Measurements from ENCODE around the gene TRMT11. TPM values are rescaled to one million over a fixed set of nuclear protein-coding genes. Genes with fewer than 3 reads are reported as not detected.

The TRMT11 gene
- total and polyA plus RNA-seq, 9 of the 15 experiments (the other 6 are each of a cell fraction or from before 2014, with no cell fraction given) = 38.8 to 88.0 (median 59.8) TPM

- TF ChIP-seq, protein P1, sequence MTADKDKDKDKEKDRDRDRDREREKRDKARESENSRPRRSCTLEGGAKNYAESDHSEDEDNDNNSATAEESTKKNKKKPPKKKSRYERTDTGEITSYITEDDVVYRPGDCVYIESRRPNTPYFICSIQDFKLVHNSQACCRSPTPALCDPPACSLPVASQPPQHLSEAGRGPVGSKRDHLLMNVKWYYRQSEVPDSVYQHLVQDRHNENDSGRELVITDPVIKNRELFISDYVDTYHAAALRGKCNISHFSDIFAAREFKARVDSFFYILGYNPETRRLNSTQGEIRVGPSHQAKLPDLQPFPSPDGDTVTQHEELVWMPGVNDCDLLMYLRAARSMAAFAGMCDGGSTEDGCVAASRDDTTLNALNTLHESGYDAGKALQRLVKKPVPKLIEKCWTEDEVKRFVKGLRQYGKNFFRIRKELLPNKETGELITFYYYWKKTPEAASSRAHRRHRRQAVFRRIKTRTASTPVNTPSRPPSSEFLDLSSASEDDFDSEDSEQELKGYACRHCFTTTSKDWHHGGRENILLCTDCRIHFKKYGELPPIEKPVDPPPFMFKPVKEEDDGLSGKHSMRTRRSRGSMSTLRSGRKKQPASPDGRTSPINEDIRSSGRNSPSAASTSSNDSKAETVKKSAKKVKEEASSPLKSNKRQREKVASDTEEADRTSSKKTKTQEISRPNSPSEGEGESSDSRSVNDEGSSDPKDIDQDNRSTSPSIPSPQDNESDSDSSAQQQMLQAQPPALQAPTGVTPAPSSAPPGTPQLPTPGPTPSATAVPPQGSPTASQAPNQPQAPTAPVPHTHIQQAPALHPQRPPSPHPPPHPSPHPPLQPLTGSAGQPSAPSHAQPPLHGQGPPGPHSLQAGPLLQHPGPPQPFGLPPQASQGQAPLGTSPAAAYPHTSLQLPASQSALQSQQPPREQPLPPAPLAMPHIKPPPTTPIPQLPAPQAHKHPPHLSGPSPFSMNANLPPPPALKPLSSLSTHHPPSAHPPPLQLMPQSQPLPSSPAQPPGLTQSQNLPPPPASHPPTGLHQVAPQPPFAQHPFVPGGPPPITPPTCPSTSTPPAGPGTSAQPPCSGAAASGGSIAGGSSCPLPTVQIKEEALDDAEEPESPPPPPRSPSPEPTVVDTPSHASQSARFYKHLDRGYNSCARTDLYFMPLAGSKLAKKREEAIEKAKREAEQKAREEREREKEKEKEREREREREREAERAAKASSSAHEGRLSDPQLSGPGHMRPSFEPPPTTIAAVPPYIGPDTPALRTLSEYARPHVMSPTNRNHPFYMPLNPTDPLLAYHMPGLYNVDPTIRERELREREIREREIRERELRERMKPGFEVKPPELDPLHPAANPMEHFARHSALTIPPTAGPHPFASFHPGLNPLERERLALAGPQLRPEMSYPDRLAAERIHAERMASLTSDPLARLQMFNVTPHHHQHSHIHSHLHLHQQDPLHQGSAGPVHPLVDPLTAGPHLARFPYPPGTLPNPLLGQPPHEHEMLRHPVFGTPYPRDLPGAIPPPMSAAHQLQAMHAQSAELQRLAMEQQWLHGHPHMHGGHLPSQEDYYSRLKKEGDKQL (CRISPR knock-in tag; IDR thresholded peaks at IDR 0.05; ENCODE audit: borderline replicate concordance) = no peak
- TF ChIP-seq ZNF830 (CRISPR knock-in tag; IDR thresholded peaks at IDR 0.05) (no peak), SMAD2 (IDR thresholded peaks at IDR 0.05; ENCODE audit: low read depth, low read length) (no peak), RBM17 (IDR thresholded peaks at IDR 0.05; ENCODE audit: borderline replicate concordance, low read depth, low read length) (no peak), RCOR1 (IDR thresholded peaks at IDR 0.05; ENCODE audit: borderline replicate concordance in 1 of 2, low read depth in 2 of 2, low read length in 2 of 2) (no peak), RAD51 (IDR thresholded peaks at IDR 0.05; ENCODE audit: borderline replicate concordance, low read depth) (no peak), SRF (CRISPR knock-in tag; IDR thresholded peaks at IDR 0.05) (no peak), NFE2 (IDR thresholded peaks at IDR 0.05; ENCODE audit: low read depth) (no peak), HDAC3 (IDR thresholded peaks at IDR 0.05; ENCODE audit: borderline replicate concordance, partially characterized antibody) (peak; percentile 32), ZNF778 (CRISPR knock-in tag; IDR thresholded peaks at IDR 0.05) (no peak), ZNF280B (CRISPR knock-in tag; IDR thresholded peaks at IDR 0.05) (no peak), CCAR2 (IDR thresholded peaks at IDR 0.05; ENCODE audit: low read depth, low read length) (no peak), CSDE1 (IDR thresholded peaks at IDR 0.05) (no peak), ZNF668 (CRISPR knock-in tag; IDR thresholded peaks at IDR 0.05) (no peak), MAFG (tag; conservative IDR thresholded peaks at IDR 0.05) (0 out of 2 replicates have a peak, but pooled peaks have one; percentile 7)
- TF ChIP-seq, protein P2, sequence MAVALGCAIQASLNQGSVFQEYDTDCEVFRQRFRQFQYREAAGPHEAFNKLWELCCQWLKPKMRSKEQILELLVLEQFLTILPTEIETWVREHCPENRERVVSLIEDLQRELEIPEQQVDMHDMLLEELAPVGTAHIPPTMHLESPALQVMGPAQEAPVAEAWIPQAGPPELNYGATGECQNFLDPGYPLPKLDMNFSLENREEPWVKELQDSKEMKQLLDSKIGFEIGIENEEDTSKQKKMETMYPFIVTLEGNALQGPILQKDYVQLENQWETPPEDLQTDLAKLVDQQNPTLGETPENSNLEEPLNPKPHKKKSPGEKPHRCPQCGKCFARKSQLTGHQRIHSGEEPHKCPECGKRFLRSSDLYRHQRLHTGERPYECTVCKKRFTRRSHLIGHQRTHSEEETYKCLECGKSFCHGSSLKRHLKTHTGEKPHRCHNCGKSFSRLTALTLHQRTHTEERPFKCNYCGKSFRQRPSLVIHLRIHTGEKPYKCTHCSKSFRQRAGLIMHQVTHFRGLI (CRISPR knock-in tag; IDR thresholded peaks at IDR 0.05) = no peak
- TF ChIP-seq, protein P3, sequence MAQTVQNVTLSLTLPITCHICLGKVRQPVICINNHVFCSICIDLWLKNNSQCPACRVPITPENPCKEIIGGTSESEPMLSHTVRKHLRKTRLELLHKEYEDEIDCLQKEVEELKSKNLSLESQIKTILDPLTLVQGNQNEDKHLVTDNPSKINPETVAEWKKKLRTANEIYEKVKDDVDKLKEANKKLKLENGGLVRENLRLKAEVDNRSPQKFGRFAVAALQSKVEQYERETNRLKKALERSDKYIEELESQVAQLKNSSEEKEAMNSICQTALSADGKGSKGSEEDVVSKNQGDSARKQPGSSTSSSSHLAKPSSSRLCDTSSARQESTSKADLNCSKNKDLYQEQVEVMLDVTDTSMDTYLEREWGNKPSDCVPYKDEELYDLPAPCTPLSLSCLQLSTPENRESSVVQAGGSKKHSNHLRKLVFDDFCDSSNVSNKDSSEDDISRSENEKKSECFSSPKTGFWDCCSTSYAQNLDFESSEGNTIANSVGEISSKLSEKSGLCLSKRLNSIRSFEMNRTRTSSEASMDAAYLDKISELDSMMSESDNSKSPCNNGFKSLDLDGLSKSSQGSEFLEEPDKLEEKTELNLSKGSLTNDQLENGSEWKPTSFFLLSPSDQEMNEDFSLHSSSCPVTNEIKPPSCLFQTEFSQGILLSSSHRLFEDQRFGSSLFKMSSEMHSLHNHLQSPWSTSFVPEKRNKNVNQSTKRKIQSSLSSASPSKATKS (CRISPR knock-in tag; IDR thresholded peaks at IDR 0.05) = no peak
Measured at GRCh38 chr6:125974214-125974866, 12.0 kb upstream of the TRMT11 start (continued).

All from K562 (cell line).